HG02973 (cell line): ENCODE data around the gene FANCC.

Experiments
- ATAC-seq: cut with Tn5 transposase; IDR thresholded peaks from one replicate; pipeline ENCODE4 v1.9.1; 2021; ENCODE audit warnings: moderate library complexity; ENCODE audit not compliant: unreplicated experiment

Gene FANCC

DNA sequence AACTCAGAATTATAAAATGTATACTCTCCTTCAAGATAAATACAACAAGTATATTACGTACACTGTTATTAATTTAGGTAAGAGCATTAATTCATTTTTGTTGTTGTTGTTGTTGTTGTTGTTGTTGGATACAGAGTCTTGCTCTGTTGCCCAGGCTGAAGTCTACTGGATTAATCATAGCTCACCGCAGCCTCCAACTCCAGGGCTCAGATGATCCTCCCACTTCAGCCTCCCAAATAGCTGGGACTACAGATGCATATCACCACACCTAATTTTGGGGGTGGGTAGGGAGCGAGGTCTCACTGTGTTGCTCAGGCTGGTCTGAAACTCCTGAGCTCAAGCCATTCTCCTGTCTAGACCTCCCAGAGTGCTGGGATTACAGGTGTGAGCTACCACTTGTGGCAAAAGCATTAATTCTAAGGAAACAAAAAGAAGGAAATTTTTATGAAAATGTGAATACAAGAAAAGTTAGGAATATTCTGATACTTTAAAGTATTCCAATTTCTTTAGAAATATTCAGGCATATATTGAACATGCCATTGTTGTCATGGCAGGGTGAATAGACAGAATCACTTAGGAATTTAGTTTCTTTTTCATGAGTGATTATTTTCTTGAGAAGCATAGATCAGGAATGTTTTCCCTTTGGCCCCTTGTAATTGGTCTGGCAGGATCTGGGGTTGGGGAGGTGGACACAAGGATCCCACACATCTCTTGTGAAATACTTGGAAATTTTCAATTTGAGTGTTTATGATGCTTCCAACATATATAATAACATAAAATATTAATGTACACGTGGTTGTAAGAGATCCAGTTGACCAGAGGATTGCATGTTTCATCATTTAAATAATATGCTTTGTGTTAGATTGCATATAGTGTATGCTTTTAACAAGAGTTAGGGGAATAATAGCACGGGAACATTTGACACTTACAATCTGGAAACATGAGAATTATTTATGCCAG is 263.6 kb downstream of the FANCC start:
- ATAC-seq, result no peak

DNA sequence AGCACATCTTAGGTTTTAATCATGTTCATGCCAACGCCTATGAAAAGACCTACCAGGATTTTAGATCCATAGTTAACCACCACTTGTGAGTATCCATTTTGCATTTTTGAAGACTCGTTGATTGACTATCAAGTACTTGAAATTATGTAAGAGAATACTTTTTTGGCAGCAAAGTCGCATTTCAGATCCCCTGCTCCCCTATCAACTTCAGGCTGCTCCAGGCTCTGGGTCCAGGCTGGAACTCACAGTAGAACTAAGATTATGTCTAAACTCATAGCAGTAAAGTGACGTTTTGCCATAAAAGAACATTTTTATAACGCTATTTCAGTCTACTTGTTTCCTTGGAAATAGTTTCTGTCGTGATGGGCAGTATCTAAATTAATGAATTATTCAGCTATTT is 267.7 kb downstream of the FANCC start:
- no peak for ATAC-seq
